HG03457 (cell line): ENCODE data around the gene RUNX1.
A peak's percentile ranks its signal among the peaks of the same experiment; 100 is the strongest.
"Not testable (repeated sequence)": the region's sequence is repeated elsewhere in the genome, so short reads cannot be mapped to it uniquely, and the experiment has no call there.

Experiments
- ATAC-seq: cut with Tn5 transposase; IDR thresholded peaks from one replicate; pipeline ENCODE4 v1.9.1; 2021; ENCODE audit warnings: moderate number of reproducible peaks; ENCODE audit not compliant: unreplicated experiment

Gene RUNX1

GRCh38 chr21:34994766-34995631 is 54.1 kb downstream of the RUNX1 start:
- no peak for ATAC-seq

DNA sequence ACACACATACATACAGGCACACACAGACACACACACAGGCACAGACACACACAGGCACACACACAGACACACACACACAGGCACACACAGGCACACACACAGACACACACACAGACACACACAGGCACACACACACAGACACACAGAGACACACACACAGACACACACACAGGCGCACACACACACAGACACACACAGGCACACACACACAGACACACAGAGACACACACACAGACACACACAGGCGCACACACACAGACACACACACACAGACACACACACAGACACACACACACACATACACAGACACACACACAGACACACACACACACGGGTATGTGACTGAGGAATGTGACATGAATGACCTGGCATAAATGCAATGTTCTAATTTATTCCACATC is 55.6 kb downstream of the RUNX1 start:
- ATAC-seq, result not testable (repeated sequence)

DNA sequence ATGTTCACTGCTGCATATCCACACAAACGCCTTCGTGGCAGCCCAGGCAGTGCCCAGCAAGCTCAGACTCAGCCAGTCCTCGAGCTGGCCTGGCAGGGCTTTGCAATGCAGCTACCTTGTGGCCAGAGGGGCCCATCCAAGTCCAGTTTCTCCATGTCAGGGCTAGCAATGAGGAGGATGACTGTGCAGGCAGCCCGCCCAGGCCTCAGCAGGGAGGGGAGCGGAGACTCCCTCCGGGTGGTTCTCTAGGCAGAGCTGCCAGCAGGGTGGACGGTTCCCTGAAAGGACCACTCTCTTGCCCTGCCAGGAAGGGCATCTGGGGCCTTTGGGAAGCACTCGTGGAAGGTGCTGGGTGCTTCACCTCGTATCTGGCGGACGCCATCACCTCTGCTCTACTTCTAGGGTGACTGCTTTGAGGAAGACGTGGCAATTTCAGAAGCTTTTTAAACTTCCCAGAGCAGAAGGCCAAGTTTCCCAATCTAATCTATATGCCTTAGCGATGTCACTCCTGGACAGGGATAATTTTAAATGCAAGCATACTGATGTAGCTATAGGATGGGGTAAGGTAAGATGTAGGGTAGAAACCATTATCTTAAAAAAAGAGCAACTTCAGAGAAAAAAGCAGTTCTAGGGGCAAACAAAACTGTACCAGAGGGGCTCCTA is 56.2 kb downstream of the RUNX1 start:
- no peak for ATAC-seq

DNA sequence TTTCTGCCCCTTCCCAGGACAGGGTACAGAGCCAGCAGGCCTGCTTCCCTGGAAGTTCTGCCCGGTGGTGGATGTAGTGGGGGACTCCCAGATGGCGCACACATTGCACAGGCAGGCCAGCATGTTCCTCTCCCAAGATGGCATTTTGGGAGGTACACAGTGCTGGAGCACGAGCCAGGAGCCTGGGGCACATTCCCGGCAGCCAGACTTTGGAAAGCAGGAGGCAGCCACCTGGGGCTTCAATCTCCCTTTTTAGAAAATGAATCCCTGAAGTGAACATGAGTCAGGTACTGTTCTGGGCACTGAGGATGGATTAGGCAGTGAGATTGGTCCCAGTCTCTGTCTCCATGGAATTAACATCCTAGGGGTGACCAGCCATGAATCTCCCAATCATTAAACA is 56.9 kb downstream of the RUNX1 start:
- no peak for ATAC-seq

DNA sequence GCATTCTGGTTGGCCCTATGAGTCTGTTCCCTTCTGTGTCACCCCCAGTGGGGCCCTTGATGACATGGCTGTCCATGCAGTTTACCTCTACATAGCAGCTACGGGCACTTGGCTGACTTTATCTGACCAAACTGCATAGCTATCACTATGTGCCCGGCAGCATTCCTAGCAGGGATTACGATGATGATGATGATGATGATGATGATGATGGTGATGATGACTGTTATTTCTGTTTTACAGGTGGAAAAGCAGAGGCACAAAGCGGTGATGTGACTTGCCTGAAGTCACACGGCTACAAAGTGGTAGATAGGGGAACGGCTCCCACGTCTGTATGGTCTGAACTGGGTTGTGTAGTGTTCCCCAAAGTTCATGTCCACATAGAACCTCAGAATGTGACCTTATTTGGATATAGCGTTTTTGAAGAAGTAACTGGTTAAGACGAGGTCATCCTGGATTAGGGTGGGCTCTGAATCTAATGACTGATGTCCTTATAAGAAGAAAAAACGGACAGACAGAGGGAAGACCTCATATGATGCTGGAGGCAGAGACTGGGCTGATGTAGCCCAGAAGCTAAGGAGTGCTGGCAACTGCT is 57.6 kb downstream of the RUNX1 start:
- ATAC-seq, result no peak

DNA sequence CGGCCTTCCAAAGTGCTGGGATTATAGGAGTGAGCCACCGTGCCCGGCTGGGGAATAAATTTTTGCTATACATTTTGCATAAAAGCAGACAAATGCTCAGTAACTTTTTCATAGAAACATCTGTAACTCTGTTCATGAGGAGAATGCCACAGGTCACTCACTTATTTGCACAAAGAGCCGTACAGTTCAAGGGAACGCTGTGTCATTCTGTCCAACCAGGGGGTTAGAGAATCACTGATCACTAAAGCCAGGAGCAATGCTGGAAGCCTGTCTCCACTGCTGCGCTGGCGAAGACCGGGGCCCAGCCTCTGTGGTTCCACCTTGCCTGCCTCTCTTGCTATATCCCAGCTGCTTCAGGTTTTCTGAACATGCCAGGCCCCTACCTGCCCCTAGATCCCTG is 58.3 kb downstream of the RUNX1 start:
- no peak for ATAC-seq

GRCh38 chr21:34989337-34990151 is 59.6 kb downstream of the RUNX1 start:
- ATAC-seq, result no peak

DNA sequence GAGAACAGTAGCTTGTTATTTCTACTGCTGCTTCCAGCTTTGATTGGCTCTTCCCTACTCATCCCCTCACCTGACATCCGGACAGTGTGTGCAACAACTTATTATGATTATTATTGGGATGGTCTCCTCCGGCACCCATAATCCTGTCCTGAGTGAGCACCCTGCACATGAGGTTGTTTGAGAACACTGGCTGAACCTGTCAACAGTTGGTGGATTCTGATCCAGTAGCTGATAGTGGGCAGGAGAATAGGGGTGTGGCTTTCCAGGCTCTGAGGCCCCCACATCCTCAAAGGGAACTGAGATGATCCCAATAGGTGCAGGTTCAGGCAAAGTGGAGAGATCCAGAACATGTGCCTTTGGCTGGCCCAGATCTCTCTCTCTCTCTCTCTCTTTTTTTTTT is 60.5 kb downstream of the RUNX1 start:
- ATAC-seq, result no peak

- no peak for ATAC-seq
Measured at GRCh38 chr21:34988139-34988538, 61.0 kb downstream of the RUNX1 start.

DNA sequence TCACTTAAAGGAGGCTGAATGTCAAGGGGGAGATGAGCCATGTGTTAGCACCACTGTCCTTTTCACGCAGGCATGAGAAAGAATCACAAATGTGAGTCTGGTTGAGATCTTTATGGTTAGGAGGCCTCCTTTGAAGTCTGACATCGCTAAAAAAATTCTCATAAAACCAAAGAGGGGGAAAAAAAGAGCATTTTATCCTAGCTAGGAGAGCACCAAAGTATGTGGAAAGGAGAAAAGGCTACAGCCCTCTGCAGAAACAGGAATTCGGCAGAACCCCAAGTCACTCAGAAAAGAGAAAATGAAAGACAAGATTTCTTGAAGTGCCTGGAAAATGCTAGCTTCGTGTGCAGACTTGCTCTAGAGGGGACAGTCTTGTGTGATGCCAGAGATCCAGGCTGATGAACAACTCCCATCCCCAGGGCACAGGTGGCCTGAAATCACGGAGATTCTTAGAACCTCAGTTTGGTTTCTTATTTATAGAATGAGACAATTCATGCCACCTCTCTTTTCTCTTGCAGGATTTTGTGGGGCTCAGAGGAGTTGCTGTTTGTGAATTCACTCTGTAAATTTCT is 61.5 kb downstream of the RUNX1 start:
- peak; percentile 22 for ATAC-seq

- peak; percentile 59 for ATAC-seq
Measured at GRCh38 chr21:34986561-34987500, 62.3 kb downstream of the RUNX1 start.

DNA sequence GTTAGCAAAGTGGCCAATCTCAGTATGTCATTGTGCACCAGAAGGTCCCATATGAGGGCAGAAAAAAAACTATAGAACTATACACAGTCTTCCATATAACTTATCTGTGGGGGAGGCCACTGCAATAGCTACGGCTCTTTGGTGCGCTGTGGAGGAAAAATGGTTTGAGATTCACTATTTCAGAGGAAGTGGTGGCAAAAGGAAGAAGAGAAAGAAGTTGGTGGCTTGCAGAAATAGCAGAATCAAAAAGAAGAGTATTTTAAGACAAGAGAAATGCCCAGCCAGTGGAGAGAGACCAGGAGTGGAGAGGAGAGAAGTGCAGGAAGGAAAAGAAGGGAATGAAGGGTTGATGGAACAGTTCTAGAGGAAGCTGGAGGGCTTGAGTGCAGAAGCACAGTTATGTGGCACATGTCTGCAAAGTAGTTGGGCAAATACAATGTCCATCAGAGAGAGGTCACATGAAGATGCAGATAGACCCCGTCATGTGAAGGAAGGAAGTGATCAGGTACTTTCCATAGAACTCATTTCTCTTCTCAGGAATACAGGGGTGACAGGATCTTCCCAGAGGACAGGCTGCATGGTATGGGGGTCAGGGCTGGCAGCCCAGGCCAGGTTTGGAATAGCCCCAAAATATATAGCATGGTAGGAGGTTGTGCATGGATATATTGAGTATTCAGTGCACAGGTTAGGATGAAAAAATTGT is 64.6 kb downstream of the RUNX1 start:
- no peak for ATAC-seq

DNA sequence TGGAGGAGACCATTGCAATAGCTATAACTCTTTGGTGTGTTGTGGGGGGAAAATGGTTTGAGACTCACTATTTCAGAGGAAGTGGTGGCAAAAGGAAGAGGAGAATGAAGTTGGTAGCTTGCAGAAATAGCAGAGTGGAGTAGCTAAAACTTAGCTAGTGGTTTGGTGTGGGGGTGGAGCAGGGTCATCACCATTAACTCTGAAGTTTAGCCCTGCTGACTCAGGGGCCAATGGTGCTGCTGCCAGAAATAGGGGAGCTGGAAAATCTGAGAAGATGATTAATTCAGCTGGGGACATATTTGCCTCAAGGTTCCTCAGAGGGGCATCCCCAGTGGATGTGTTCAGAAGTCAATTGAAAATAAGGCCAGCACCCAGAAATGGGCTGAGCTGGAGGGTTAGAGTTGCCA is 65.4 kb downstream of the RUNX1 start:
- no peak for ATAC-seq

DNA sequence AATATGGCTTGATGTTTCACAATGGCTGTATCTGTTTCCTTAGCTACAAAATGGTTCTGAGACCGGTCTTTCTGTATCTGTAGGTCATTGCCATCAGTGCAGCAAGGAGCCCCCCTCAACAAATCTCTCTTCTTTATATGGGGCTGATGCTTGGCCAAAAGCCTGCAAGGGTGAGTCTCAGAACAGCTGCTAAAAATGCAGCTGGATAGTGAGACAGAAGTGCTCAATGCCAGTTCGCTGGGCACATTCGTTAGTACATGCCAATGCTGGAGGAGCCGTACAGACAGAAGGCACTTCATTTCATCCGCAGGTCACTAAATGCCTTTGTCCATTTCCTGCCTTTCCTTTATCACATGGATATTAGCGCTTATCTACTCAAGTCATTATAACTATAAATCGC is 67.3 kb downstream of the RUNX1 start:
- ATAC-seq, result no peak

DNA sequence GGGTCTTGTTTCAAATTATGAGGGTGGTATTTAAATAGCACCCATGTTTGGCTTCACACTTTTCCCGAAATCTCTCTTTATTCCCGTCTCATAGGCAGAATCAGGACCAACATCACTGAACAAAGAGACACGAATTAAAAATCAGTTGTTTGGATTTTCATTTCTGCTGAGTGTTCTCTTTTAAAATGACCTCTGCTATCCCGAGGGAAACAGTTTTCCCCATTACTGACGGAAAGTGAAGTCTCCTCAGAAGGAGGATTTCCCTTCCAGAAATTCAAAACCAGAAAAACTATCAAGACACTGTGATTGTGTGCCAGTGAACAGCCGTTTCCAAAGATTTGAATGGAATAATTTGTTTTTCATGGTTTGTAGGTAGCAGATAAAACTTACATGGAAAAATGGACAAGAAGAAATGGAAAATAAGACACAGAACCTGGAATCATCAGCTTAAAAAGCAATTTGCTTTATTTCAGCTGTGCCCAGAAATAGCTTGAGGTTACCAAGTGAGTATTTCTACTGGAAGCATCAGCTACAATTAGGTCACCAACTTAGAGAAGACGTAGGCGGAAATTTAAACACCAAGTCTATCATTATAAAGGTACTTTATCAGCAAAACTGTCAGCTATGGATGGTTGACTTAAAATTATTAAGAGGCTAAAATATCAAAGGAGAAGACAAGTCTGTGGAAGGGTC is 68.5 kb downstream of the RUNX1 start:
- no peak for ATAC-seq

- ATAC-seq, result no peak
Measured at GRCh38 chr21:34979383-34979782, 69.7 kb downstream of the RUNX1 start.

GRCh38 chr21:34977333-34977732 is 71.8 kb downstream of the RUNX1 start:
- no peak for ATAC-seq

DNA sequence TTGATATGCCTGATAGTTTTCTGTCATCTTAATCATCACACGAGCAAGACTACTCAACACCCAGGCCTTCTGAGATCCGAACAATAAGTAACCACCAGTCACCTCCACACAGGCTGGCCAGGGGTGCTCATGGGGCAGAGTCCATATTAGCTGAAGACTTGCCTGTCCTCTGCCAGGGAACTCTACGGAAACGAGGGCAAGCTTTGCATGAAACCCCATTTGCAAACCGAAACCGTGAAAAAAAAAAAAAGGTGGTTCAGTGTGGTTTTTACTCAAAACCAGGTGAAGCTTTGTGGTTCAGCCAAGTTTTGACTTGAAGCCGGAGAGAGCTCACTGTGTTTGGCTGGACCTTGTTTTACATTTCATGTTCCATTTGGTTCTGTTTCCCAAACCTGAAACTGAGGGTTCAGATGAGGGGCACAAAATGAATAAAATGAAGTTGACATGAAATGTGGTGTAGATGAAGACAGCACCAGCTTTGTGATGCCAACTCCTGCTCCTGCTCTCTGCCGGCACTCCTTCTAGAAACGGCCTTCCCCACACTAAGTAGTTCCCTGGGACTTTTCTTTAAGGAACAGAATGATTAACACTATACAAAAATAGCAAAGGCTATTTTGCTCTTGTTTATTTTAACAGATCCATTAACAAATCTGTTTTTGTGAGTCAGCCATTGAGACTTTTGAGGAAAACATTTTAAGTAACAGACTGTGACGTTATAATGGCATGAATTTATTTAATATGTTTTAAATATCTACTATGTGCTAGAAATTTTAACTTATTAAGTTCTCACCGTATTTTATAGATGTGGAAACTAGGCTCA is 74.7 kb downstream of the RUNX1 start:
- peak; percentile 86 for ATAC-seq
